ENCODE data around the gene ZBTB46.
"Not testable (repeated sequence)": the region's sequence is repeated elsewhere in the genome, so short reads cannot be mapped to it uniquely, and the experiment has no call there.

ZBTB46 gene

DNA sequence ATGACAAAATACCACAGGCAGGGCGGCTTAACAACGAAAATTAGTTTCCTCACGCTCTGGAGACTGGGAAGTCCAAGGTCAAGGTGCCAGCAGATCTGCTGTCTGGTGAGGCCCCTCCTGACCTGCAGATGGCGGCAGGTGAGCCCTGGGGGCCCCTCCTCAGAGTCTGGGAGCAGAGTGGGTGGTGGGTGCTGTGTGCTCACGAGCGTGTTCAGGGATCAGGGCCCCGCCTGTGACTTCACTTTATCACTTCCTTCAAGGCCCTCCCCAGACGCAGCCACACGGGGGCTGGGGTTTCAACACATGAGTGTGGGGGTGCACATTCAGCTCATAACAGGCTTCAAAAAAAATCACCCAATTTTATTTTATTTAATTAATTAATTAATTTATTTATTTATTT, 52.2 kb downstream of the ZBTB46 start:
- no peak overlapping the region for H2BK120ac ChIP-seq (ENCODE audit: insufficient read depth, low read length, poor library complexity)
- H3K36me3 ChIP-seq (ENCODE audit: control insufficient read depth in 1 of 2, insufficient read depth in 2 of 2, low read length in 2 of 2): peaks cover 0 to 2% of the 10 kb centered on the region in 2 experiments
- WGBS (ENCODE audit: extremely low coverage, insufficient coverage, insufficient read length): no CpG with 5 or more reads among the region's 9 CpGs
- H4K8ac ChIP-seq (ENCODE audit: low read depth, low read length): no peak overlapping the region
- H3K18ac ChIP-seq (ENCODE audit: low read length): no peak overlapping the region
- H3K9me3 ChIP-seq (ENCODE audit: insufficient read depth, low read depth, low read length): peaks cover 7% of the 10 kb centered on the region
- no peak overlapping the region for H4K12ac ChIP-seq (ENCODE audit: low read depth, low read length)
- H3K79me2 ChIP-seq (ENCODE audit: control insufficient read depth, insufficient read depth, low read length, poor library complexity): no peaks in the 10 kb centered on the region
- H3K79me1 ChIP-seq (ENCODE audit: low read length): no peaks in the 10 kb centered on the region
- H3K27me3 ChIP-seq (ENCODE audit: insufficient read depth, low read length): no peaks in the 10 kb centered on the region
- H2BK5ac ChIP-seq (ENCODE audit: low read depth, low read length, poor library complexity): no peak overlapping the region
- no peak overlapping the region for H3K23ac ChIP-seq (ENCODE audit: low read length)
- H3K9ac ChIP-seq (ENCODE audit: low read length): no peak overlapping the region
- H3K4me2 ChIP-seq (ENCODE audit: low read length): no peak overlapping the region
- no peak overlapping the region for H3K27ac ChIP-seq (ENCODE audit: low read depth, low read length)
- peaks cover 4% of the 10 kb centered on the region in 2 experiments for H3K4me1 ChIP-seq (ENCODE audit: control insufficient read depth in 1 of 2, insufficient read depth in 2 of 2, low read length in 2 of 2)
- no peak for DNase-seq
- H3K14ac ChIP-seq (ENCODE audit: low read length): no peak overlapping the region
- no peak overlapping the region for H4K91ac ChIP-seq (ENCODE audit: low read depth, low read length)
- no peak overlapping the region for H2BK12ac ChIP-seq (ENCODE audit: low read length)
- H2AFZ ChIP-seq (ENCODE audit: insufficient read depth, low read length, poor library complexity): no peak overlapping the region
- H3K4ac ChIP-seq (ENCODE audit: low read depth, low read length): no peak overlapping the region
- no peak overlapping the region for H3K4me3 ChIP-seq (ENCODE audit: low read depth, low read length)
- H2AK5ac ChIP-seq (ENCODE audit: low read length): no peak overlapping the region

DNA sequence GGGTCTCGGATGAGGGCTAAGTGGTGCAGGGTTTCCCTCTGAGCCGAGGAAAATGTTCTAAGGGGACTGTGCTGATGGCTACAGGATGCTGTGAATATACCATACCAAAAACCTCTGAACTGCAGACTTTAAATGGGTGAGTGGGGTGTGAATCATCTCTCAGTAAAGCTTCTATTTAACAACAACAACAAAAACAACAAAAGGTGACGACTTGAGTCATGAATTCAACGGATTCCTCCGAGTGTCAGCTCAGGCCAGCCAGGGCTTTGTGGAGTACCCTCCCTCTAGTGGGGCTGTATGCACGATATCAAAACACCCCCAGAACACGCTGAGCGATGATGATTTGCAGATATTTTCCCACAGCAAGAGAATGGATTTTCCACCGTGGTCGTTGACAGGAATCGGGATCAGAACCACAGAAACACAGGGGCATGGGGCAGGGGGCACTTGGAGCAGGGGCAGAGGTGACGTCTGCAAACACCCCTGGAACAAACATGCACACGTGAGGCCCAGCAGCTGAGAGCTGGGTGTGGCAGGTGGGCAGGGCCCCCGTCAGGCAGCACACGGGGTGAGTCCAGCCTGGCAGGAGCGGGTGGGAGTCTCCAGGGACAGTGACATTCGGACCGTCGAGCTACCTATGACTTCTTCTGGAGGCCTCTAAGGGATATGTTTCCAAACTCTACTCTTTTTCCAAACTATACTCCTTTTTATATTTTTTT, 52.9 kb downstream of the ZBTB46 start:
- Histone ChIP-seq H3K4me3 (ENCODE audit: low read depth, low read length) (no peak overlapping the region), H3K14ac (ENCODE audit: low read length) (no peak overlapping the region), H3K27me3 (ENCODE audit: insufficient read depth, low read length) (no peaks in the 10 kb centered on the region), H3K18ac (ENCODE audit: low read length) (no peak overlapping the region), H3K36me3 (ENCODE audit: control insufficient read depth in 1 of 2, insufficient read depth in 2 of 2, low read length in 2 of 2) (peaks cover 0 to 2% of the 10 kb centered on the region in 2 experiments), H3K4me2 (ENCODE audit: low read length) (no peak overlapping the region), H2BK120ac (ENCODE audit: insufficient read depth, low read length, poor library complexity) (no peak overlapping the region), H4K8ac (ENCODE audit: low read depth, low read length) (no peak overlapping the region), H3K27ac (ENCODE audit: low read depth, low read length) (no peak overlapping the region), H4K91ac (ENCODE audit: low read depth, low read length) (no peak overlapping the region), H2AFZ (ENCODE audit: insufficient read depth, low read length, poor library complexity) (no peak overlapping the region), H3K9me3 (ENCODE audit: insufficient read depth, low read depth, low read length) (peaks cover 7% of the 10 kb centered on the region), H4K12ac (ENCODE audit: low read depth, low read length) (no peak overlapping the region), H2AK5ac (ENCODE audit: low read length) (no peak overlapping the region), H2BK12ac (ENCODE audit: low read length) (no peak overlapping the region), H3K9ac (ENCODE audit: low read length) (no peak overlapping the region), H3K4me1 (ENCODE audit: control insufficient read depth in 1 of 2, insufficient read depth in 2 of 2, low read length in 2 of 2) (peaks cover 4 to 5% of the 10 kb centered on the region in 2 experiments), H3K23ac (ENCODE audit: low read length) (no peak overlapping the region), H3K79me1 (ENCODE audit: low read length) (no peaks in the 10 kb centered on the region), H3K4ac (ENCODE audit: low read depth, low read length) (no peak overlapping the region), H2BK5ac (ENCODE audit: low read depth, low read length, poor library complexity) (no peak overlapping the region), H3K79me2 (ENCODE audit: control insufficient read depth, insufficient read depth, low read length, poor library complexity) (no peaks in the 10 kb centered on the region)
- WGBS (ENCODE audit: extremely low coverage, insufficient coverage, insufficient read length): no CpG with 5 or more reads among the region's 19 CpGs
- DNase-seq: no peak

DNA sequence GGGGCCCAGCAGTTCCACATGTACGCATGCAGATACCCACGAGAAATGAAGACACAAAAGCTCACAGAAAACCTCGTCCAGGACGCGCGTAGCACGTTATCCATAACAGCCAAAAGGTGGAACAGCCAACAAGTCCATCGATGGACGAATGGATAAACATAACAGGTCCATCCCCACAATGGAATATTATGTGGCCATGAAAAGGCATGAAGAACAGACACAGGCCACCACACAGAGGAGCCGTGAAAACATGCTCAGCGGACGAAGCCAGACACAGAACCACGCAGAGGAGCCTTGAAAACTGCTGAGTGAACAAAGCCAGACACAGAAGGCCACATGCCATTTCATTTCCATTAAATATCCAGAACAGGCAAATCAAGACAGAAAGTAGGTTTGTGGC, 53.5 kb downstream of the ZBTB46 start:
- H3K23ac ChIP-seq (ENCODE audit: low read length): no peak overlapping the region
- no peaks in the 10 kb centered on the region for H3K27me3 ChIP-seq (ENCODE audit: insufficient read depth, low read length)
- H3K9me3 ChIP-seq (ENCODE audit: insufficient read depth, low read depth, low read length): peaks cover 7% of the 10 kb centered on the region
- no peaks in the 10 kb centered on the region for H3K79me2 ChIP-seq (ENCODE audit: control insufficient read depth, insufficient read depth, low read length, poor library complexity)
- no peak overlapping the region for H3K4me2 ChIP-seq (ENCODE audit: low read length)
- no CpG with 5 or more reads among the region's 13 CpGs for WGBS (ENCODE audit: extremely low coverage, insufficient coverage, insufficient read length)
- DNase-seq: no peak
- no peak overlapping the region for H3K18ac ChIP-seq (ENCODE audit: low read length)
- no peaks in the 10 kb centered on the region for H3K79me1 ChIP-seq (ENCODE audit: low read length)
- H4K91ac ChIP-seq (ENCODE audit: low read depth, low read length): no peak overlapping the region
- no peak overlapping the region for H3K4me3 ChIP-seq (ENCODE audit: low read depth, low read length)
- H3K27ac ChIP-seq (ENCODE audit: low read depth, low read length): no peak overlapping the region
- H3K4me1 ChIP-seq (ENCODE audit: control insufficient read depth in 1 of 2, insufficient read depth in 2 of 2, low read length in 2 of 2): peaks cover 4 to 5% of the 10 kb centered on the region in 2 experiments
- H2AFZ ChIP-seq (ENCODE audit: insufficient read depth, low read length, poor library complexity): no peak overlapping the region
- no peak overlapping the region for H2BK120ac ChIP-seq (ENCODE audit: insufficient read depth, low read length, poor library complexity)
- H3K9ac ChIP-seq (ENCODE audit: low read length): no peak overlapping the region
- H2AK5ac ChIP-seq (ENCODE audit: low read length): no peak overlapping the region
- no peak overlapping the region for H3K14ac ChIP-seq (ENCODE audit: low read length)
- no peak overlapping the region for H4K12ac ChIP-seq (ENCODE audit: low read depth, low read length)
- H3K4ac ChIP-seq (ENCODE audit: low read depth, low read length): no peak overlapping the region
- peaks cover 0 to 2% of the 10 kb centered on the region in 2 experiments for H3K36me3 ChIP-seq (ENCODE audit: control insufficient read depth in 1 of 2, insufficient read depth in 2 of 2, low read length in 2 of 2)
- H4K8ac ChIP-seq (ENCODE audit: low read depth, low read length): no peak overlapping the region
- H2BK5ac ChIP-seq (ENCODE audit: low read depth, low read length, poor library complexity): no peak overlapping the region
- H2BK12ac ChIP-seq (ENCODE audit: low read length): no peak overlapping the region

DNA sequence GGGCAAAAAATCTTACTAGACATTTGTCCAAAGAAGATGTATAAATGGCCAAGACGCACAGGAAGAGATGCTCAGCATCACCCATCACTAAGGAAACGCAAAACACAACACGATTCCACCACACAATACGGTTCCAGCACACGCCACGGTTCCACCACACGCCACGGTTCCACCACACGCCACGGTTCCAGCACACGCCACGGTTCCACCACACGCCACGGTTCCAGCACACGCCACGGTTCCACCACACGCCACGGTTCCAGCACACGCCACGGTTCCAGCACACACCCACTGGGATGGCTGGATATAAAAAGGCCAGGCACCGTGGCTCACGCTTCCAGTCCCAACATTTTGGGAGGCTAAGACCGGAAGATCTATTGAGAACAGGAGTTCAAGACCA, 54.2 kb downstream of the ZBTB46 start:
- not testable (repeated sequence) for H3K23ac ChIP-seq (ENCODE audit: low read length)
- WGBS (ENCODE audit: extremely low coverage, insufficient coverage, insufficient read length): no CpG with 5 or more reads among the region's 23 CpGs

More for the DNA sequence above, 54.2 kb downstream of the ZBTB46 start:
- not testable (repeated sequence) for H4K91ac ChIP-seq (ENCODE audit: low read depth, low read length); H3K27me3 ChIP-seq (ENCODE audit: insufficient read depth, low read length); H3K79me2 ChIP-seq (ENCODE audit: control insufficient read depth, insufficient read depth, low read length, poor library complexity); H2AK5ac ChIP-seq (ENCODE audit: low read length); H4K8ac ChIP-seq (ENCODE audit: low read depth, low read length); H3K14ac ChIP-seq (ENCODE audit: low read length); H3K36me3 ChIP-seq (ENCODE audit: control insufficient read depth in 1 of 2, insufficient read depth in 2 of 2, low read length in 2 of 2); H3K4me3 ChIP-seq (ENCODE audit: low read depth, low read length); H3K4me2 ChIP-seq (ENCODE audit: low read length); H2BK5ac ChIP-seq (ENCODE audit: low read depth, low read length, poor library complexity); H2BK120ac ChIP-seq (ENCODE audit: insufficient read depth, low read length, poor library complexity); H2AFZ ChIP-seq (ENCODE audit: insufficient read depth, low read length, poor library complexity); H3K9ac ChIP-seq (ENCODE audit: low read length); H3K79me1 ChIP-seq (ENCODE audit: low read length); H3K4me1 ChIP-seq (ENCODE audit: control insufficient read depth in 1 of 2, insufficient read depth in 2 of 2, low read length in 2 of 2); H3K27ac ChIP-seq (ENCODE audit: low read depth, low read length); H2BK12ac ChIP-seq (ENCODE audit: low read length); H3K18ac ChIP-seq (ENCODE audit: low read length); H4K12ac ChIP-seq (ENCODE audit: low read depth, low read length); H3K4ac ChIP-seq (ENCODE audit: low read depth, low read length); DNase-seq; H3K9me3 ChIP-seq (ENCODE audit: insufficient read depth, low read depth, low read length)

Measured in trophoblast cell (in vitro differentiated cells and primary cell).